K562 (cell line): ENCODE data around the gene FBRS. TPM values are rescaled to one million over a fixed set of nuclear protein-coding genes. Genes with fewer than 3 reads are reported as not detected.

Experiments used
- ATF3 ChIP-seq, 2 experiments: fragments of 450-650 bp in 1 of 2; sonication (generic) in 1 of 2; formaldehyde crosslinking in 1 of 2; IDR thresholded peaks in 1 of 2; conservative IDR thresholded peaks in 1 of 2; 2 replicates each; pipeline versions ENCODE4 v1.6.1 to v1.8.1; 2016 to 2023; ENCODE audit warnings: mild to moderate bottlenecking in 2 of 2, moderate library complexity in 2 of 2, inconsistent platforms in 1 of 2, missing genetic modification reagents in 1 of 2
- CBFA2T2 ChIP-seq: fragments of 450-650 bp; conservative IDR thresholded peaks from 2 replicates; pipeline ENCODE4 v1.6.1; 2017; ENCODE audit warnings: mild to moderate bottlenecking
- CBX8 ChIP-seq: fragments of 200-600 bp; sonication (generic); IDR thresholded peaks from 2 replicates; pipeline ENCODE4 v1.6.1; 2012; ENCODE audit warnings: borderline replicate concordance, mixed run types, low read depth, mild to moderate bottlenecking, moderate library complexity, mixed read lengths, low read length, control low read depth, inconsistent platforms; ENCODE audit not compliant: poor library complexity, severe bottlenecking; ENCODE audit errors: extremely low read depth
- E2F1 ChIP-seq: sonication (generic); formaldehyde crosslinking; IDR thresholded peaks from 2 replicates; pipeline ENCODE4 v1.8.1; 2023; ENCODE audit warnings: mild to moderate bottlenecking, missing genetic modification reagents, moderate library complexity
- JUND ChIP-seq, 2 experiments: IDR thresholded peaks; 2 replicates in 1 of 2; 3 replicates in 1 of 2; pipeline ENCODE4 v1.6.1; 2011; ENCODE audit warnings: borderline replicate concordance in 2 of 2, low read depth in 2 of 2, low read length in 2 of 2, improper control_type of control experiment in 1 of 2, missing biosample characterization in 1 of 2, missing genetic modification characterization in 1 of 2, missing genetic modification reagents in 1 of 2
- KAT7 ChIP-seq: sonication (generic); formaldehyde crosslinking; IDR thresholded peaks from 2 replicates; pipeline ENCODE4 v1.8.0; 2022; ENCODE audit warnings: missing genetic modification reagents, mild to moderate bottlenecking, borderline replicate concordance
- L3MBTL2 ChIP-seq: fragments of 450-650 bp; IDR thresholded peaks from 2 replicates; pipeline ENCODE4 v1.6.1; 2016; ENCODE audit warnings: mild to moderate bottlenecking, moderate library complexity
- MEF2D ChIP-seq: conservative IDR thresholded peaks from 2 replicates; pipeline ENCODE4 v1.6.1; 2016; ENCODE audit warnings: low read depth, missing genetic modification characterization, missing compliant biosample characterization
- MYBL2 ChIP-seq, 2 experiments: fragments of 450-650 bp in 1 of 2; sonication (generic) in 1 of 2; formaldehyde crosslinking in 1 of 2; IDR thresholded peaks; 2 replicates each; pipeline versions ENCODE4 v1.6.1 to v1.8.1; 2017 to 2022; ENCODE audit warnings: borderline replicate concordance in 1 of 2, inconsistent platforms in 1 of 2, low read depth in 1 of 2, mild to moderate bottlenecking in 1 of 2, missing genetic modification reagents in 1 of 2, moderate library complexity in 1 of 2
- RBM34 ChIP-seq: fragments of 200-400 bp; formaldehyde crosslinking; IDR thresholded peaks from 2 replicates; pipeline ENCODE4 v1.6.1; 2018; ENCODE audit warnings: low read length, borderline replicate concordance; ENCODE audit not compliant: insufficient read depth
- SIRT6 ChIP-seq: IDR thresholded peaks from one replicate; pipeline ENCODE4 v1.6.1; 2012; ENCODE audit warnings: low read depth, mild to moderate bottlenecking, control low read depth, inconsistent platforms, low read length, moderate library complexity
- STAG1 ChIP-seq: sonication (generic); formaldehyde crosslinking; IDR thresholded peaks from 2 replicates; pipeline ENCODE4 v1.5.0; 2020; ENCODE audit warnings: missing genetic modification reagents, borderline replicate concordance
- UBTF ChIP-seq, 2 experiments: IDR thresholded peaks; 2 replicates each; pipeline ENCODE4 v1.6.1; 2012; ENCODE audit warnings: improper control_type of control experiment in 2 of 2, low read depth in 2 of 2, low read length in 2 of 2, borderline replicate concordance in 1 of 2
- ZBTB26 ChIP-seq: fragments of 450-650 bp; formaldehyde crosslinking; IDR thresholded peaks from 2 replicates; pipeline ENCODE4 v1.4.0; 2022; ENCODE audit warnings: missing genetic modification characterization
- ZC3H11A ChIP-seq: IDR thresholded peaks from 2 replicates; pipeline ENCODE4 v1.6.1; 2012; ENCODE audit warnings: low read depth, low read length, improper control_type of control experiment
- ZNF217 ChIP-seq: sonication (generic); formaldehyde crosslinking; IDR thresholded peaks from 2 replicates; pipeline ENCODE4 v1.8.0; 2022; ENCODE audit warnings: mild to moderate bottlenecking, missing genetic modification reagents
- ZNF3 ChIP-seq: fragments of 250-450 bp; sonication (Bioruptor Pico); IDR thresholded peaks from 2 replicates; pipeline ENCODE4 v1.5.0; 2021; ENCODE audit warnings: mild to moderate bottlenecking, moderate library complexity
- ZNF584 ChIP-seq: fragments of 200-800 bp; sonication (Bioruptor generic); IDR thresholded peaks from 2 replicates; pipeline ENCODE4 v1.6.1; 2016; ENCODE audit warnings: low read depth, mild to moderate bottlenecking, missing genetic modification characterization, missing compliant biosample characterization
- ZSCAN32 ChIP-seq: fragments of 450-650 bp; formaldehyde crosslinking; IDR thresholded peaks from 2 replicates; pipeline ENCODE4 v1.4.0; 2020; ENCODE audit warnings: mild to moderate bottlenecking, moderate library complexity
- polyA plus RNA-seq, 8 experiments: library from polyadenylated mRNA; depleted of rRNA in 4 of 8; stranded (reverse) in 5 of 8; unstranded in 3 of 8; fragments of >200 nt; fragmentation: Nextera tagmentation in 2 of 8; fragmentation: Illumina TruSeq in 1 of 8; extraction: Ambion mirVana in 2 of 8; extraction: Trizol in 1 of 8; gene quantifications; 2 replicates each; pipeline versions ENCODE4 v1.2.1 to v1.2.3, GENCODE V29; 2011 to 2014; ENCODE audit warnings: inconsistent platforms in 1 of 8, missing spikeins in 1 of 8
- total RNA-seq, 7 experiments: library from RNA; depleted of rRNA in 6 of 7; stranded (reverse); fragments of >200 nt in 6 of 7; fragmentation: Illumina TruSeq in 2 of 7; extraction: Trizol in 2 of 7; gene quantifications; 2 replicates each; pipeline versions ENCODE4 v1.2.1 to v1.2.3, GENCODE V29; 2011 to 2021; ENCODE audit warnings: low replicate concordance in 1 of 7

Gene FBRS
- total and polyA plus RNA-seq, 9 of the 15 experiments (the other 6 are each of a cell fraction or from before 2014, with no cell fraction given): 0.32 to 59.5 (median 13.1) TPM

- TF ChIP-seq CBX8: no peak
- TF ChIP-seq ZNF584 (CRISPR knock-in tag): no peak
- TF ChIP-seq UBTF (IDR thresholded peaks at IDR 0.05; ENCODE audit: borderline replicate concordance in 1 of 2, low read depth in 2 of 2, low read length in 2 of 2): 0 out of 4 replicates have a peak, but pooled peaks of 1 of the 2 experiments have one; percentile 25
- no peak for TF ChIP-seq ZSCAN32 (CRISPR knock-in tag)
- TF ChIP-seq SIRT6: no peak
- TF ChIP-seq CBFA2T2: no peak
- no peak for TF ChIP-seq ATF3 (IDR thresholded peaks at IDR 0.05)
- TF ChIP-seq ATF3 (CRISPR knock-in tag; conservative IDR thresholded peaks at IDR 0.05): peak; percentile 54; the same call in 1 of the 2 replicates
- TF ChIP-seq RBM34: no peak
- TF ChIP-seq ZBTB26 (CRISPR knock-in tag): no peak
- TF ChIP-seq ZC3H11A: no peak
- no peak for TF ChIP-seq L3MBTL2
- TF ChIP-seq ZNF3 (CRISPR knock-in tag): no peak
- no peak for TF ChIP-seq MYBL2 (IDR thresholded peaks at IDR 0.05; ENCODE audit: low read depth)
- no peak for TF ChIP-seq MYBL2 (CRISPR knock-in tag; IDR thresholded peaks at IDR 0.05; ENCODE audit: borderline replicate concordance)
- peak; percentile 1; the same call in 1 of the 2 replicates for TF ChIP-seq JUND (IDR thresholded peaks at IDR 0.05; ENCODE audit: borderline replicate concordance, low read depth, low read length)
- no peak for TF ChIP-seq JUND (tag; IDR thresholded peaks at IDR 0.05; ENCODE audit: borderline replicate concordance, low read depth, low read length)
- no peak for TF ChIP-seq ZNF217 (CRISPR knock-in tag)
- no peak for TF ChIP-seq MEF2D (tag)
- no peak for TF ChIP-seq STAG1 (CRISPR knock-in tag)
- TF ChIP-seq E2F1 (CRISPR knock-in tag): no peak
- TF ChIP-seq KAT7: no peak
These were observed 688 bp downstream of the FBRS start (continued) for GRCh38 chr16:30658731-30659506.
